GM18508 (cell line): ENCODE measurements around the gene SPATA6L.

Experiments
- ATAC-seq: cut with Tn5 transposase; IDR thresholded peaks from one replicate; pipeline ENCODE4 v1.9.1; 2021; ENCODE audit warnings: moderate number of reproducible peaks; ENCODE audit not compliant: insufficient read depth, unreplicated experiment

SPATA6L gene

DNA sequence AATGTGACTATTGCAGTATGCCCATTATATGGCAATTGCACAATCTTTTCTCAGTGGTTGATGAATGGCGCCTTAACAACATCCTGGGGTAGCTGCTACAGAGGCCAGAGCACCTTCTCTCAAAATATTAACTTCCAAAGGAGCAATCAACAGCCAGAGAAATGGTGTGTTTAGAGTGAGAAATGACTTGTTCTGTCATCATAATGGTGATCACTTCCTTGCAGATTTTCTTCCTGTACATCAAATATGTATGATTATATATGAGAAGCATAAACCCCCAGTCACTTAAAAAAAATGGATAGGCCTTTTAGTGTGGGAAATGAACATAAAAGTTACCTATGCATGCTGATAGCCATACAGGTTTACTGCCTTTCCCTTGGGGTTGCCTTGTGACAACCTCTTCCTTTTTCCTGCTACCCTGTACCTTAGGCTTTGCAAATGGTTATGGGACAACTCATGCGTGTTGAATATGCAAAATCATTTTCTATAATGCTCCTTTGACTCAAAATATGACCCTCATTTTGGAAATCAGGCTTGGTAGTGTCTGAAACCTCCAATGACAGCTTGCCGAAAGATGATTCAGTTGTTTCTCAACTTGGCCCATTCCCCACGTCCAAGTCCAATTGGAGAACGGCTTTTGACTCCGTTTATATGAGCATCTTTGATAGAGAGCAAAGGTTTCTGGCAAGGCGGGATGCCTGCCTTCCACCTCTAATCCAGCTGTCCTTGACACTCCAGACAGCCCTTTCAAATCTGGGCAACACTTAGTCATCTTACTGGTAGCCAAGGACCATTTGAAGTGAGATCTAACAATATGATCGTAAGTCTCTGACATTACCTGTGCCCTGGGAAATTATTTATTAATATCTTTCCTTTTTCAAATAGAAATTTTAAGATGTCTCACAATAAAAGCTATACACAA, 106.8 kb downstream of the SPATA6L start:
- ATAC-seq = peak; percentile 44

DNA sequence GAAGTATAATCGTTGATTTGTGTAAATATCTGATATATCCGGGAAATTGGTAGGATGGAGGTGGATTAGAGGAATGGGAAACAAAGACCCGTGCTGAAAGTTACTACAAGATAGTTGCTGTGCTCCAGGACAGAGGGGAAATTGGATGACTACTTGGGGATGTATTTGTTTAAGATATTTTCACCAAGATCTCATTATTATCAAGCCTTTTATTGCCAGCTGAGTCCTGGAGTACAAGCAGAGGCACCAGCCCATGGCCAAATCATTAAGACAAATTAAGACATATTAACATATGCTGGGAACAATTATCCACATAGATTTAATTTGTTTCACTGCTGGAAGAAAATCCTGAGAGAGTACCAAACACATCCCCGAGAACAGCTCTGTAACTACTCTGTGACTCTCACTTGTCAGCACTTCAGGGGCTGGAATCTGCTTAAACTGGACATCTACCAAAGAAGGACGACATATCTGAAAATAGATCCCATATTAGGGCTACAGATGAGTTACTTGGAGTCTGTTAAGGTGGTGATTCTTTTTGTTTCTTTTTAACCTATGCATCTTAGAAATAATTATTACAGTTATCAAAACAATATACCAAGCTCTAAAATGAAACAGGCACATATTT, 107.8 kb downstream of the SPATA6L start:
- no peak for ATAC-seq

DNA sequence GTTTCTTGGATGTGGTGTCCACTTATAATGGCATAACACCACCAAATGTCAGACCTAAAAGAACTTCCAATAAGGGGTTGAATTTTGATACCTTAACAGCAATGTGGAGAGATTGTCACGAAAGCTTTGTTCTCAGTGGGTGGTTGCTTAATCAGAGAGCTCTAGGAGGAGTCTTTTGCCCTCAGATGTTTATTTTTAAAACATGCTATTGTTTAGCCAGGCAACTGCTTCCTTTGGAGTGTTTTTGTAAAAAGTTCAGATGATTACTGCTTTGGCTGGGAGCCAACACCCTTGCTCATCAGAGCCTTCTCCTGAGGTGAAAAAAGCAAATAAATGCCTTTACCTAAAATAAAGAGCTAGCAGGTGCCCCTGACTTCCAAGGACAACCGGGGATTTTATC, 111.0 kb downstream of the SPATA6L start:
- no peak for ATAC-seq

- no peak for ATAC-seq
Measured at GRCh38 chr9:4553951-4554381, 112.3 kb downstream of the SPATA6L start.

DNA sequence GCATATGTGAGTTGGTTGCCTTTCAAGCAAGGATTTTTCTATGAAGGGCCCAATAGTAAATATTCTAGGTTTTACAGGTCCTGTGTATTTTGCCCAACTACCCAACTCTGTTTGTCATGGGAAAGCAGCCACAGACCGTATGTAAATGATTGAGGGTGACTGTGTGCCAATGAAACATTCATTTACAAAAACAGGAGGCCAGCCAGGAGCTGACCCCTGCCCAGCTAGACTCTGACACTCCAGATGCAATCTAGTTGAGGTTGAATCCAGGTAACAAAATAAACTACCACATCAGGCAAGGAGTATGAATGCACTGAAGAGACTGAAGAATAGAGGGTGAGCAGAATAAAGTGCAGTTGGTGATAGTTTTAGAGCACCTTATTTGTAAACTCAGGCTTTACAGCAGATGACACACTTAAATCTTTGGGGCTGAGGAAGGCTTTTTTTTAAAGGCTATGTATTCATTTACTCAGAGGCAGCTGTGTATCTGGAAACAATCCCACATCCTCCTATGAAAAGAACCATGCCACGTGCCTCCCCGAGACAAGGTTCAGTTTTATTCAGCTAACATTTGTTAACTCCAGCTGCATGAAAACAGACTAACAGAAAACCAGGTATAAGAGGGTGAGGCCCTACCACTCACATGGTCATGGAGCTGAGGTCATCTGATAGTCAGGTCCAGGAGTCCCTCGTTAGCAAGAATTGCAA, 115.3 kb downstream of the SPATA6L start:
- no peak for ATAC-seq

- no peak for ATAC-seq
Measured at GRCh38 chr9:4549751-4550295, 116.5 kb downstream of the SPATA6L start.

GRCh38 chr9:4548811-4549725, 117.2 kb downstream of the SPATA6L start:
- no peak for ATAC-seq
